Lower leg skin (tissue), 3 donors: ENCODE measurements around the gene PIWIL4.

Experiments
- POLR2A ChIP-seq, 2 donors: fragments of 450-650 bp; IDR thresholded peaks; one replicate each; pipeline ENCODE4 v1.6.1; 2016 to 2017; ENCODE audit warnings: antibody characterized with exemption in 2 of 2, mild to moderate bottlenecking in 1 of 2, moderate library complexity in 1 of 2
- TF ChIP-seq, protein P1 (sequence below), 3 donors: fragments of 450-650 bp; IDR thresholded peaks; one replicate each; pipeline ENCODE4 v1.5.1; 2016; ENCODE audit warnings: antibody characterized with exemption in 3 of 3, mild to moderate bottlenecking in 3 of 3, moderate library complexity in 2 of 3

DNA sequence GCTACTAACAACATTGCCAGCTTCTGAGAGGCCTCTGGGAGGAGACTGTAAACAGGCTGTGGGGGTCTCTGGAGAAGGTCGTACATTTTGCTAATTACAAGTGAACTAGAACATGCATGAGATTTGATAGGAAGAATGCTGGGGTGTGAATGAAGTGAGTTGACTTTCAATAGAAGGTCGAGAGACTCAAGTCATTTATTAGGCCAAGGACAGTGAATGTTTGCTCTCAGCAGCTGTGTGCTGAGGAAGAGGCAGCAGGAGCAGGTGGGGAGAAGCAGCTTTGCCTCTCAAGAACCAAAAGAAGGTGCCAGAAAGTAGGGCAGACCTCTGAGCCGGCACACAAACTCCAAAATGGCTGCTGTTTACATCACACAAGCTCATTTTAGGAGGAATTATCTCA, 91.7 kb downstream of the PIWIL4 start:
- TF ChIP-seq POLR2A (IDR thresholded peaks at IDR 0.05) = no peak
- TF ChIP-seq, protein P1, sequence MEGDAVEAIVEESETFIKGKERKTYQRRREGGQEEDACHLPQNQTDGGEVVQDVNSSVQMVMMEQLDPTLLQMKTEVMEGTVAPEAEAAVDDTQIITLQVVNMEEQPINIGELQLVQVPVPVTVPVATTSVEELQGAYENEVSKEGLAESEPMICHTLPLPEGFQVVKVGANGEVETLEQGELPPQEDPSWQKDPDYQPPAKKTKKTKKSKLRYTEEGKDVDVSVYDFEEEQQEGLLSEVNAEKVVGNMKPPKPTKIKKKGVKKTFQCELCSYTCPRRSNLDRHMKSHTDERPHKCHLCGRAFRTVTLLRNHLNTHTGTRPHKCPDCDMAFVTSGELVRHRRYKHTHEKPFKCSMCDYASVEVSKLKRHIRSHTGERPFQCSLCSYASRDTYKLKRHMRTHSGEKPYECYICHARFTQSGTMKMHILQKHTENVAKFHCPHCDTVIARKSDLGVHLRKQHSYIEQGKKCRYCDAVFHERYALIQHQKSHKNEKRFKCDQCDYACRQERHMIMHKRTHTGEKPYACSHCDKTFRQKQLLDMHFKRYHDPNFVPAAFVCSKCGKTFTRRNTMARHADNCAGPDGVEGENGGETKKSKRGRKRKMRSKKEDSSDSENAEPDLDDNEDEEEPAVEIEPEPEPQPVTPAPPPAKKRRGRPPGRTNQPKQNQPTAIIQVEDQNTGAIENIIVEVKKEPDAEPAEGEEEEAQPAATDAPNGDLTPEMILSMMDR (IDR thresholded peaks at IDR 0.05) = no peak
